Adrenal gland (tissue), 12 donors: ENCODE measurements around the gene HCRTR2. TPM values are rescaled to one million over a fixed set of nuclear protein-coding genes. Genes with fewer than 3 reads are reported as not detected.

Experiments
- DNase-seq, 7 donors: peaks; one replicate each; pipeline ENCODE4 v3.0.0-alpha.2; 2019 to 2020
- H3K27ac ChIP-seq, 5 donors: fragments of 200-600 bp; sonication (generic) in 4 of 5; 1 replicate in 3 of 5; 2 replicates in 2 of 5; pipeline versions ENCODE4 v1.5.1 to v1.8.0; 2016 to 2020; ENCODE audit warnings: mild to moderate bottlenecking in 1 of 5
- H3K27me3 ChIP-seq: fragments of 200-600 bp; 2 replicates; pipeline ENCODE4 v1.8.0; 2021
- H3K36me3 ChIP-seq, 2 donors: fragments of 200-600 bp; replicated peaks in 1 of 2; 1 replicate in 1 of 2; 2 replicates in 1 of 2; pipeline versions ENCODE4 v1.5.1 to v1.8.0; 2018 to 2022
- H3K4me1 ChIP-seq, 2 donors: fragments of 200-600 bp; replicated peaks in 1 of 2; 1 replicate in 1 of 2; 2 replicates in 1 of 2; pipeline versions ENCODE4 v1.5.1 to v1.8.0; 2018 to 2021
- H3K4me3 ChIP-seq, 4 donors: fragments of 200-600 bp; sonication (generic) in 3 of 4; one replicate each; pipeline ENCODE4 v1.5.1; 2016 to 2018
- H3K9me3 ChIP-seq, 3 donors: fragments of 200-600 bp; sonication (generic) in 1 of 3; replicated peaks in 1 of 3; 1 replicate in 2 of 3; 2 replicates in 1 of 3; pipeline versions ENCODE4 v1.5.1 to v1.8.0; 2016 to 2021
- POLR2A ChIP-seq, 2 donors: fragments of 450-650 bp; IDR thresholded peaks; one replicate each; pipeline ENCODE4 v1.6.1; 2017; ENCODE audit warnings: antibody characterized with exemption in 2 of 2, mild to moderate bottlenecking in 2 of 2, moderate library complexity in 1 of 2
- WGBS, 4 donors: extraction: QIAGEN DNeasy Blood & Tissue Kit in 2 of 4; methylation state at CpG; one replicate each; pipeline versions ENCODE4 v1.1.5 to v1.1.7; 2013 to 2017; 5-methylcytosine and 5-hydroxymethylcytosine counted together
- intact Hi-C, 2 donors: fragments of 100-400 bp; cut with DNase I; formaldehyde crosslinking; loops; one replicate each; pipeline versions ENCODE4 v1.14.1 to v1.15.0; 2022 to 2023
- polyA plus RNA-seq, 3 donors: library from polyadenylated mRNA; stranded (reverse); fragments of 200-250 nt in 2 of 3; fragments of 350-450 nt in 1 of 3; fragmentation: Illumina TruSeq in 1 of 3; extraction: RNeasy Lipid Tissue Mini Kit (QIAGEN cat#74804) in 1 of 3; gene quantifications; one replicate each; pipeline ENCODE4 v1.2.3, GENCODE V29; 2013 to 2014
- total RNA-seq, 9 donors: library from RNA; depleted of rRNA in 4 of 9; stranded (reverse); fragments of >200 nt in 4 of 9; fragments of 120-200 nt in 1 of 9; fragmentation: NEBNext Ultra II Directional in 1 of 9; extraction: Animal tissue kit (Norgen Biotek cat#: 25700) in 1 of 9; gene quantifications; one replicate each; pipeline versions ENCODE4 v1.1.0 to v1.2.4, GENCODE V29; 2013 to 2023
- TF ChIP-seq, protein P1 (sequence below), 6 experiments: fragments of 450-650 bp in 4 of 6; fragments of 200-600 bp in 2 of 6; sonication (generic) in 1 of 6; IDR thresholded peaks; 1 replicate in 5 of 6; 2 replicates in 1 of 6; pipeline versions ENCODE4 v1.5.1 to v1.8.0; 2016 to 2021; ENCODE audit warnings: antibody characterized with exemption in 6 of 6, mild to moderate bottlenecking in 2 of 6, moderate library complexity in 1 of 6
- donor health status: healthy with polysubstance abuse.
- donor health status: Bipolar disorder and iron deficiency.
- donor health status: DM: yes; HTN: yes; CAD: no.
- donor health status: DM: no; HTN: no; CAD: no.
- donor health status: DM: no; HTN: no; CAD: no.
- donor health status: DM: yes; HTN: yes; CAD: no.

The HCRTR2 gene
- total and polyA plus RNA-seq, 12 donors = 0.03 to 4.8 (median 0.41) TPM; not detected in 9

DNA sequence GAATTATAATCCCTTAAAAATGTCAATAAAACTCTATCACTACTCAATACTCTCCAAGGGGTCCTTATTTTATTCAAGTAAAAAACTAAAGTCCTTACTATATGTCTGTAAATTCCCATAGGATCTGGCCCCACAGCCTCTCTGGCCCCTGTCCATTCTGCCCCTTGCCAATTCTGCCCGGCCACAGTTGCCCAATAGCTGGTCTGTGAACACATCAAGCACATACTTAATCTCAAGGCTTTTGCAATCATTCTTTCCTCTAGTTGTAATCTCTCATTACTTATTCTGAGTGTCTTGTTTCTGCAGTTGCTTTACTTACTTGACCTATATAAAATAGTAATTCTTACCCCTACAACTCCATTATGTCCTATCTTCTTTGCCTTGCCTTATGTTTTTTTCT is 130.4 kb downstream of the HCRTR2 start:
- 55 to 82% (median 73%) methylated on average over 1 of the region's 1 CpG for WGBS, 4 donors
- H3K27me3 ChIP-seq = no peaks in the 10 kb centered on the region
- H3K9me3 ChIP-seq = no peaks in the 10 kb centered on the region
- no peaks in the 10 kb centered on the region for H3K4me1 ChIP-seq
- no peak overlapping the region for H3K4me3 ChIP-seq
- no peaks in the 10 kb centered on the region for H3K36me3 ChIP-seq
- TF ChIP-seq, protein P1, sequence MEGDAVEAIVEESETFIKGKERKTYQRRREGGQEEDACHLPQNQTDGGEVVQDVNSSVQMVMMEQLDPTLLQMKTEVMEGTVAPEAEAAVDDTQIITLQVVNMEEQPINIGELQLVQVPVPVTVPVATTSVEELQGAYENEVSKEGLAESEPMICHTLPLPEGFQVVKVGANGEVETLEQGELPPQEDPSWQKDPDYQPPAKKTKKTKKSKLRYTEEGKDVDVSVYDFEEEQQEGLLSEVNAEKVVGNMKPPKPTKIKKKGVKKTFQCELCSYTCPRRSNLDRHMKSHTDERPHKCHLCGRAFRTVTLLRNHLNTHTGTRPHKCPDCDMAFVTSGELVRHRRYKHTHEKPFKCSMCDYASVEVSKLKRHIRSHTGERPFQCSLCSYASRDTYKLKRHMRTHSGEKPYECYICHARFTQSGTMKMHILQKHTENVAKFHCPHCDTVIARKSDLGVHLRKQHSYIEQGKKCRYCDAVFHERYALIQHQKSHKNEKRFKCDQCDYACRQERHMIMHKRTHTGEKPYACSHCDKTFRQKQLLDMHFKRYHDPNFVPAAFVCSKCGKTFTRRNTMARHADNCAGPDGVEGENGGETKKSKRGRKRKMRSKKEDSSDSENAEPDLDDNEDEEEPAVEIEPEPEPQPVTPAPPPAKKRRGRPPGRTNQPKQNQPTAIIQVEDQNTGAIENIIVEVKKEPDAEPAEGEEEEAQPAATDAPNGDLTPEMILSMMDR (IDR thresholded peaks at IDR 0.05) = no peak
- no peak for TF ChIP-seq POLR2A (IDR thresholded peaks at IDR 0.05)
- intact Hi-C loops = no loop called here
- no peak overlapping the region for H3K27ac ChIP-seq
- DNase-seq = no peak

- Histone ChIP-seq H3K27me3 (no peaks in the 10 kb centered on the region), H3K4me3 (no peak overlapping the region), H3K27ac (no peak overlapping the region), H3K4me1 (no peaks in the 10 kb centered on the region), H3K9me3 (no peaks in the 10 kb centered on the region), H3K36me3 (no peaks in the 10 kb centered on the region)
- no peak for TF ChIP-seq POLR2A (IDR thresholded peaks at IDR 0.05)
- TF ChIP-seq, protein P1 (IDR thresholded peaks at IDR 0.05) = no peak
- DNase-seq = no peak
- intact Hi-C loops = no loop called here
Observed at GRCh38 chr6:55319961-55320695, 145.8 kb downstream of the HCRTR2 start.

GRCh38 chr6:55320696-55321086 is 146.4 kb downstream of the HCRTR2 start:
- 49 to 68% (median 53%) methylated on average over 2 of the region's 2 CpGs for WGBS, 4 donors
- no peaks in the 10 kb centered on the region for H3K27me3 ChIP-seq
- H3K4me1 ChIP-seq = no peaks in the 10 kb centered on the region
- H3K36me3 ChIP-seq = no peaks in the 10 kb centered on the region
- no peak overlapping the region for H3K27ac ChIP-seq
- intact Hi-C loops = no loop called here
- H3K9me3 ChIP-seq = no peaks in the 10 kb centered on the region
- DNase-seq = no peak
- no peak overlapping the region for H3K4me3 ChIP-seq
- TF ChIP-seq, protein P1 (IDR thresholded peaks at IDR 0.05) = no peak
- no peak for TF ChIP-seq POLR2A (IDR thresholded peaks at IDR 0.05)

GRCh38 chr6:55327169-55327568 is 152.9 kb downstream of the HCRTR2 start, which contains the start of gene GFRAL:
Gene GFRAL (plus strand): TSS chr6:55327469. CDS start chr6:55327555, 86 bp downstream.
- TF ChIP-seq, protein P1 (IDR thresholded peaks at IDR 0.05) = no peak
- TF ChIP-seq POLR2A (IDR thresholded peaks at IDR 0.05) = no peak
- intact Hi-C loops = no loop called here

More at GRCh38 chr6:55327169-55327568, 152.9 kb downstream of the HCRTR2 start, which contains the start of gene GFRAL:
- no peak for DNase-seq
- no peaks in the 10 kb centered on the region for H3K27me3 ChIP-seq
- H3K9me3 ChIP-seq = no peaks in the 10 kb centered on the region
- no peaks in the 10 kb centered on the region for H3K36me3 ChIP-seq
- H3K27ac ChIP-seq = no peak within 1 kb of the TSS
- no peaks in the 10 kb centered on the region for H3K4me1 ChIP-seq
- no peak within 1 kb of the TSS for H3K4me3 ChIP-seq
- 55 to 65% (median 59%) methylated on average over 5 of the region's 5 CpGs for WGBS, 4 donors

Other genes with a start within 250 kb of the HCRTR2 start
- not detected for gene GFRAL, start 153.0 kb downstream of the HCRTR2 start, total RNA-seq
- gene GFRAL, start 153.0 kb downstream of the HCRTR2 start, polyA plus RNA-seq = not detected